Measurements from ENCODE around the gene CEP97.
"Not testable (repeated sequence)": the region's sequence is repeated elsewhere in the genome, so short reads cannot be mapped to it uniquely, and the experiment has no call there.

- TF ChIP-seq POLR2A (IDR thresholded peaks at IDR 0.05; ENCODE audit: extremely low read depth, insufficient read length): not testable (repeated sequence)
- TF ChIP-seq CTCF (IDR thresholded peaks at IDR 0.05; ENCODE audit: low read depth, low read length): peak; percentile 57
Observed at GRCh38 chr3:101693540-101693939, 30.9 kb upstream of the CEP97 start.

Measured in NB4 (cell line).